HepG2 (cell line): ENCODE results near the gene NPC1. TPM values are rescaled to one million over a fixed set of nuclear protein-coding genes. Genes with fewer than 3 reads are reported as not detected.

Experiments used
- ATF6 ChIP-seq: sonication (generic); formaldehyde crosslinking; conservative IDR thresholded peaks from 2 replicates; pipeline ENCODE4 v1.4.0; 2020; ENCODE audit warnings: missing genetic modification reagents
- ATM ChIP-seq: fragments of 450-650 bp; IDR thresholded peaks from 2 replicates; pipeline ENCODE4 v1.7.1; 2017; ENCODE audit warnings: mild to moderate bottlenecking, borderline replicate concordance
- CBFB ChIP-seq: sonication (generic); formaldehyde crosslinking; IDR thresholded peaks from 2 replicates; pipeline ENCODE4 v1.4.0; 2020; ENCODE audit warnings: missing genetic modification reagents
- CENPBD1 ChIP-seq: sonication (generic); formaldehyde crosslinking; IDR thresholded peaks from 2 replicates; pipeline ENCODE4 v1.8.0; 2022; ENCODE audit warnings: missing genetic modification reagents, low read depth, mild to moderate bottlenecking, borderline replicate concordance
- HIVEP1 ChIP-seq: sonication (generic); formaldehyde crosslinking; IDR thresholded peaks from 2 replicates; pipeline ENCODE4 v1.4.0; 2020; ENCODE audit warnings: mild to moderate bottlenecking, missing genetic modification reagents
- HMG20A ChIP-seq: IDR thresholded peaks from 2 replicates; pipeline ENCODE4 v1.6.1; 2016; ENCODE audit warnings: borderline replicate concordance
- MBD4 ChIP-seq: IDR thresholded peaks from 2 replicates; pipeline ENCODE4 v1.6.1; 2012; ENCODE audit warnings: low read length, inconsistent platforms, borderline replicate concordance
- NR2F2 ChIP-seq: IDR thresholded peaks from 2 replicates; pipeline ENCODE4 v1.6.1; 2012; ENCODE audit warnings: low read depth, inconsistent platforms, borderline replicate concordance
- NRL ChIP-seq: sonication (generic); formaldehyde crosslinking; IDR thresholded peaks from 2 replicates; pipeline ENCODE4 v1.5.0; 2020; ENCODE audit warnings: missing genetic modification reagents, mild to moderate bottlenecking, moderate library complexity, borderline replicate concordance
- PHF8 ChIP-seq: sonication (generic); formaldehyde crosslinking; IDR thresholded peaks from 2 replicates; pipeline ENCODE4 v1.5.0; 2020; ENCODE audit warnings: missing genetic modification reagents
- TAF1 ChIP-seq: sonication (generic); formaldehyde crosslinking; IDR thresholded peaks from 2 replicates; pipeline ENCODE4 v1.4.0; 2020; ENCODE audit warnings: missing genetic modification reagents
- WIZ ChIP-seq: sonication (generic); formaldehyde crosslinking; IDR thresholded peaks from 2 replicates; pipeline ENCODE4 v1.5.1; 2020; ENCODE audit warnings: mild to moderate bottlenecking, missing genetic modification reagents
- ZGPAT ChIP-seq: IDR thresholded peaks from 2 replicates; pipeline ENCODE4 v1.6.1; 2016; ENCODE audit warnings: mild to moderate bottlenecking
- ZNF264 ChIP-seq: sonication (generic); formaldehyde crosslinking; IDR thresholded peaks from 2 replicates; pipeline ENCODE4 v1.4.0; 2020; ENCODE audit warnings: missing genetic modification reagents
- polyA plus RNA-seq, 8 experiments: library from polyadenylated mRNA; depleted of rRNA in 3 of 8; stranded (reverse) in 7 of 8; unstranded in 1 of 8; fragments of >200 nt; fragmentation: Illumina TruSeq in 4 of 8; extraction: Trizol in 4 of 8; gene quantifications; 2 replicates each; pipeline versions ENCODE4 v1.2.1 to v1.2.3, GENCODE V29; 2011 to 2016; ENCODE audit warnings: low read depth in 4 of 8, missing spikeins in 1 of 8, mixed read lengths in 1 of 8; ENCODE audit not compliant: insufficient read depth in 1 of 8
- total RNA-seq, 5 experiments: library from RNA; depleted of rRNA; stranded (reverse); fragments of >200 nt; fragmentation: Illumina TruSeq; extraction: Trizol; gene quantifications; 2 replicates each; pipeline ENCODE4 v1.2.3, GENCODE V29; 2016; ENCODE audit warnings: low read depth in 1 of 5
- TF ChIP-seq, protein P1 (sequence below): IDR thresholded peaks from 2 replicates; pipeline ENCODE4 v1.4.0; 2020; ENCODE audit warnings: mild to moderate bottlenecking, missing genetic modification reagents
- TF ChIP-seq, protein P2 (sequence below): sonication (generic); formaldehyde crosslinking; IDR thresholded peaks from 2 replicates; pipeline ENCODE4 v1.8.0; 2022; ENCODE audit warnings: missing genetic modification reagents, mild to moderate bottlenecking, moderate library complexity, borderline replicate concordance

Gene NPC1
- total and polyA plus RNA-seq, 2 of the 13 experiments (the other 11 are each of a cell fraction or from before 2014, with no cell fraction given), result 46.5 to 114 TPM

DNA sequence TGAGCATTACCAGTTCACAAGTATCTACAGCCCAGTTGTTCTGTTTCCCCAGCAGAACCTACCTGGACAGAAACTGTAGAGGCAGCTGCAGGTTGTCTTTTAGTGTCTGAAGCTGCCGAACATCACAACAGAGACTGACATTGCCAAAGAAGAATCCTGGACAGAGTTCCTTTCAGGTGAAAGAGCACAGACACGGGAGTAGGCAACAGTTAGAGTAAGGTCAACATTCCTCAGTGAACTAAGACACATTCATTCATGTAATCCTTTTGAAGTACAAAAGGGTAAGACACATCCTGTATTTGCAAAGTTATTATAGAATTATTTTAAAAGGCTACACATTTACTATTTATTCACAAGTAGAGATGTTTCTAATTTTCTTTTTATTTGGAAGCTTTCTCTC is 14.3 kb downstream of the NPC1 start (continued):
- TF ChIP-seq ATF6 (CRISPR knock-in tag), result no peak
- TF ChIP-seq MBD4, result no peak
- no peak for TF ChIP-seq TAF1 (CRISPR knock-in tag)
- TF ChIP-seq ATM, result no peak
- TF ChIP-seq HIVEP1, result no peak
- TF ChIP-seq, protein P1, sequence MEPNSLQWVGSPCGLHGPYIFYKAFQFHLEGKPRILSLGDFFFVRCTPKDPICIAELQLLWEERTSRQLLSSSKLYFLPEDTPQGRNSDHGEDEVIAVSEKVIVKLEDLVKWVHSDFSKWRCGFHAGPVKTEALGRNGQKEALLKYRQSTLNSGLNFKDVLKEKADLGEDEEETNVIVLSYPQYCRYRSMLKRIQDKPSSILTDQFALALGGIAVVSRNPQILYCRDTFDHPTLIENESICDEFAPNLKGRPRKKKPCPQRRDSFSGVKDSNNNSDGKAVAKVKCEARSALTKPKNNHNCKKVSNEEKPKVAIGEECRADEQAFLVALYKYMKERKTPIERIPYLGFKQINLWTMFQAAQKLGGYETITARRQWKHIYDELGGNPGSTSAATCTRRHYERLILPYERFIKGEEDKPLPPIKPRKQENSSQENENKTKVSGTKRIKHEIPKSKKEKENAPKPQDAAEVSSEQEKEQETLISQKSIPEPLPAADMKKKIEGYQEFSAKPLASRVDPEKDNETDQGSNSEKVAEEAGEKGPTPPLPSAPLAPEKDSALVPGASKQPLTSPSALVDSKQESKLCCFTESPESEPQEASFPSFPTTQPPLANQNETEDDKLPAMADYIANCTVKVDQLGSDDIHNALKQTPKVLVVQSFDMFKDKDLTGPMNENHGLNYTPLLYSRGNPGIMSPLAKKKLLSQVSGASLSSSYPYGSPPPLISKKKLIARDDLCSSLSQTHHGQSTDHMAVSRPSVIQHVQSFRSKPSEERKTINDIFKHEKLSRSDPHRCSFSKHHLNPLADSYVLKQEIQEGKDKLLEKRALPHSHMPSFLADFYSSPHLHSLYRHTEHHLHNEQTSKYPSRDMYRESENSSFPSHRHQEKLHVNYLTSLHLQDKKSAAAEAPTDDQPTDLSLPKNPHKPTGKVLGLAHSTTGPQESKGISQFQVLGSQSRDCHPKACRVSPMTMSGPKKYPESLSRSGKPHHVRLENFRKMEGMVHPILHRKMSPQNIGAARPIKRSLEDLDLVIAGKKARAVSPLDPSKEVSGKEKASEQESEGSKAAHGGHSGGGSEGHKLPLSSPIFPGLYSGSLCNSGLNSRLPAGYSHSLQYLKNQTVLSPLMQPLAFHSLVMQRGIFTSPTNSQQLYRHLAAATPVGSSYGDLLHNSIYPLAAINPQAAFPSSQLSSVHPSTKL, result peak; percentile 84
- TF ChIP-seq PHF8 (CRISPR knock-in tag), result no peak
- TF ChIP-seq CBFB (CRISPR knock-in tag), result no peak
- TF ChIP-seq NR2F2, result peak; percentile 56; the same call in 1 of the 2 replicates
- TF ChIP-seq ZGPAT (CRISPR knock-in tag), result 0 out of 2 replicates have a peak, but pooled peaks have one; percentile 27
- no peak for TF ChIP-seq NRL (CRISPR knock-in tag)
- TF ChIP-seq HMG20A, result peak; percentile 74; the same call in 1 of the 2 replicates
- no peak for TF ChIP-seq WIZ (CRISPR knock-in tag)
- no peak for TF ChIP-seq CENPBD1 (CRISPR knock-in tag)
- TF ChIP-seq, protein P2, sequence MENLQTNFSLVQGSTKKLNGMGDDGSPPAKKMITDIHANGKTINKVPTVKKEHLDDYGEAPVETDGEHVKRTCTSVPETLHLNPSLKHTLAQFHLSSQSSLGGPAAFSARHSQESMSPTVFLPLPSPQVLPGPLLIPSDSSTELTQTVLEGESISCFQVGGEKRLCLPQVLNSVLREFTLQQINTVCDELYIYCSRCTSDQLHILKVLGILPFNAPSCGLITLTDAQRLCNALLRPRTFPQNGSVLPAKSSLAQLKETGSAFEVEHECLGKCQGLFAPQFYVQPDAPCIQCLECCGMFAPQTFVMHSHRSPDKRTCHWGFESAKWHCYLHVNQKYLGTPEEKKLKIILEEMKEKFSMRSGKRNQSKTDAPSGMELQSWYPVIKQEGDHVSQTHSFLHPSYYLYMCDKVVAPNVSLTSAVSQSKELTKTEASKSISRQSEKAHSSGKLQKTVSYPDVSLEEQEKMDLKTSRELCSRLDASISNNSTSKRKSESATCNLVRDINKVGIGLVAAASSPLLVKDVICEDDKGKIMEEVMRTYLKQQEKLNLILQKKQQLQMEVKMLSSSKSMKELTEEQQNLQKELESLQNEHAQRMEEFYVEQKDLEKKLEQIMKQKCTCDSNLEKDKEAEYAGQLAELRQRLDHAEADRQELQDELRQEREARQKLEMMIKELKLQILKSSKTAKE, result peak; percentile 73
- TF ChIP-seq ZNF264 (CRISPR knock-in tag), result no peak
